ENCODE data around the gene VGF.
"Not testable (repeated sequence)": the region's sequence is repeated elsewhere in the genome, so short reads cannot be mapped to it uniquely, and the experiment has no call there.

VGF gene

DNA sequence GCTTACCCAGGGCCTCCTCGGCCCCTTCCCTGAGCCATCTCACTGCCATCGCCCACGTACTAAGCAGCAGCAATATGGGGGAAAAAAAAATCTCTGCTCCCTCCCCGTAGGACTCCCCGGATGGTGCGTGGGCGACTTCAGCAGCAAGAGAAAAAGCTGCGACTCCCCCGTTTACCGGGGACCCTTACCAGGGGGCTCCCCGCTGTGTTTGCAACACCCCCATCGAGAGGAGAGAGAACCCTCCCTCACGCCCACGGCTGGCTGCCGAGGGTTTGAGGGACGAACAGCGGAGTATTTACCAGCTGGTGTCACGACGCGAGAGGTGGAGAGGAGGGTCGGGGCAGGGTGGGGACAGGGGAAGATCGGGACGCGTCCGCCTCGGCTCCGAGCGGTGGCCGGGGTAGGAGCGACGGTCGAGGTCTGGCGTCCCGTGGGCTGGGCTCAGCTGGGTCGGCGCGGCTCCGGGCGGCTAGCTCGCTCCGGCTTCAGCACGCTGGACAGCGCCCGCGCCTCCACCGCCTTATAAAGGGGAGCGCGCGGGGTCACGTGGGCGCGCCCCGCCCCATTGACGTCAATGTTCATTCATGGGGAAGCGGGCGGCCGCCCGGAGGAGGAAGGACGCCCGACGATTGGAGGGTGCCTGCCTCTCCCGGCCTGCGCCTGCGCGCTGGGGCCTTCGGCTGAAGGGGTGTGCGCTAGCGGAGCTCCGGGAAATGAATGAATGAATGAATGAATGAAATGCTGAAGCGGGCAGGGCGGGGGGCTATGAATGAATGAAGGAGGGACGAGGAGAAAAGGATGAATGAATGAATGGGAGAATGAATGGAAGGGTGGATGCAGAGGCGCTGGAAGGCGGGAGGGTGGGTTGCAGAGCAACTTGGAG lies at the start of gene VGF:
VGF (minus strand) TSS at position 495 of the 883 bp plus-strand sequence. CDS start 726 bp downstream, outside the sequence.
- peak; percentile 76 to 79 for DNase-seq (ENCODE audit: low read depth in 2 of 2, low spot score in 1 of 2)

DNA sequence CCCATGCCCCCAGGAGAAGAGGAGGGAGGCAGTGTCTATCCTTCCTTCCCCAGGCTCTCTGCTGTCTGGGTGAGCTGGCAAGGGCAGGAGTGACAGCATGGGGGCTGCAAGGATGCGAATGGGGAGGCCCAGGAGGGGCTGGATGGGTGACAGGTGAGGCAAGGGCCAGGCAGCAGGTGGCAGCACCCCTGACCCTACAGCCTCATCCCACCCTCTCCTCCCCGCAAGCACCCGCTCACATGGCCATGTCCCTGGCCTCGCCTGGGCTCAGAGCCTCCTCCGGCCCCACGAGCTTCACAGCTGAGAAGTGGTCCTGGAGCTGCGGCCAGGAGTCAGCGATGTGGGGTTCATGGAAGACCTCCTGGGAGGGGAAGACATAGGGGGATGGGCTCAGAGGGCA lies 46.6 kb upstream of the VGF start:
- no peak for DNase-seq (ENCODE audit: low read depth in 2 of 2, low spot score in 1 of 2)

DNA sequence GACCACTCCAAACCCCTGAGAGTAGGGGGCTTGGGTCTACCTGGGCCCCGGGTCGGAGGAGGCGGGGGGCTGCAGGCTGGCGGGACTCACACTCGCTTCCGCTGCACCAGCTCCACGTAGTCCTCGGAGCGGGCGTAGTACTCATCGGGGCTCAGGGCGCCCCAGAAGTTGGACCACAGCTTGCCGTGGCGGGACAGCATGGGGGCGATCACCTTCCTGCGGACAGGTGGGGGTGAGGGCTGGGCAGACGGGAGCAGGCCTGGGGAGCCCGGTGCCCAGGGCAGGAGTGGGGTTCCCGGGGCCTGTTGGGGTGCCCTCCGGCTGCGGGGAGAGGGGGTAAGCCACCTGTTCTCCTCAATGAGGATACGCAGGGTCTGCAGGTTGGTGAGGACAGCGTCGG lies 46.1 kb upstream of the VGF start:
- DNase-seq (ENCODE audit: low read depth in 2 of 2, low spot score in 1 of 2) = no peak

DNA sequence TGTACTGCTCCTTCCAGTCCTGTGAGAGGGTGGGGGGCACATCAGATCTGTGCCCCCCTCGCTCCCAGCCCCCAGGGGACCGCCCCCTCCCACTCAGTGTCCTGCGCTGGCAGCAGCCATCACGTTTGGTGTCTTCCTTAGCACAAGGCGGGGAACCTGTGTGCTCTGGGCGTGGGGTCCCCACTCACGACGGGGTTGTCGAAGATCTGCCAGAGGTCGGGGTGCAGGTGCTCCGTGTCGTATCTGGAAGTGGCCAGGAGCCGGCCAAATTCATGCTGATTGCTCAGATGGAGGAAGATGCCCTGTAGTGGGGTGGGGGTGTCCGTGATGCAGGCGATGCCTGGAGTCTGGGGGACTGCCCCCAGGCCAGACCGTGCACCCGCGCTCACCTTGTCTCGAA lies 44.8 kb upstream of the VGF start:
- no peak for DNase-seq (ENCODE audit: low read depth in 2 of 2, low spot score in 1 of 2)

DNA sequence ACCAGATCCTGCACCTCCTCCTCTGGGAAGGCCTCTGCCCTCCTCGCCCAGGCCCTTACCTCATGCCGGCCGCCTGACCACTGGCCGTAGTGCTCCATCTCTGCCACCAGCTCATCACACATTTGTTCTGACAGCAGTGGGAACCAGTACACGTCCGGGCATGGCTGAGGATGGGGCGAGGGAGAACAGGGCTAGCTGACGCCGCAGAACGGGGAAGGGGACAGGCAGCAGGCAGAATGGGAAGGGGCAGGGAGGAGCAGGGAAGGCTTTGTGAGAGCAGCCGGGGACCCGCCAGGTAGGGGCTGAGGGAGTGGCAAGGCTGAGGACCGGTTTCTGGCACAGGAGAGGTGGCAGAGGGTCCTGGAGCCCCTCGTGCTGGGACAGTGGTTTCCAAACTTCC lies 43.4 kb upstream of the VGF start:
- no peak for DNase-seq (ENCODE audit: low read depth in 2 of 2, low spot score in 1 of 2)

DNA sequence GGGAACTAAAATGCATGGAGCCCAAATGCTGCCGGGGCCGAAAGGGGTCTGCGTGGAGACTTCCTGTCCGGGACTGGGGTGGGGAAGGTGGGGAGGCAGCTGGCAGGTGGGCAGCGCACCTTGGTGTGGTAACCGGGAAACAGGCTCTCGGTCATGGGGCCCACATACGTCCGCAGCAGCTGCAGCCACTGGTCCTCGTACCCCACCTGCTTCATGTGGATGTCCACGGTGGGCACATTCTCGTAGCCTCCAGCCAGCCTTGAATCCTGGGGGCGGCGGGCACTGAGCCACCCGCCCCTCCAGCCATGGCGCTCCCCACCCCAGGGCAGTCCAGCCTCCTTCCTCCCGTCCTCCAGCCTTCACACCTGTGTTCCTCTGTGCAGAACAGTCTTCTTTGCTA lies 42.1 kb upstream of the VGF start:
- no peak for DNase-seq (ENCODE audit: low read depth in 2 of 2, low spot score in 1 of 2)

DNA sequence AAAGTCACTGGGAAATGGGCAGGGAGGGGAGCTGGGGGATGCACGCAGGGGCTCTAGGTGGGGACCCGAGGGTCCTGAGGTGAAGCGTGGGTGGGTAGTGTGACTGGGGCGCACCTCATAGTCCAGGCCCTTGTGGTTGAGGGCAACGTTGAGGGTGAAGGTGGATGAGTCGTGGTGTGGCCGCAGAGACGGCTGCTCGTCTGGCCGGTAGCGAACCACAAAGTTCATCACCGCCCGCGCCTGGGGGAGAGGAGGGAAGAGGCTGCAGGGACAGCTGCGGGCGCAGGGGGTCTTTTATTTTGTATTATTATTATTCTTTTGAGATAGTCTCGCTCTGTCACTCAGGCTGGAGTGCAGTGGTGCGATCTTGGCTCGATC lies 41.3 kb upstream of the VGF start:
- no peak for DNase-seq (ENCODE audit: low read depth in 2 of 2, low spot score in 1 of 2)

DNA sequence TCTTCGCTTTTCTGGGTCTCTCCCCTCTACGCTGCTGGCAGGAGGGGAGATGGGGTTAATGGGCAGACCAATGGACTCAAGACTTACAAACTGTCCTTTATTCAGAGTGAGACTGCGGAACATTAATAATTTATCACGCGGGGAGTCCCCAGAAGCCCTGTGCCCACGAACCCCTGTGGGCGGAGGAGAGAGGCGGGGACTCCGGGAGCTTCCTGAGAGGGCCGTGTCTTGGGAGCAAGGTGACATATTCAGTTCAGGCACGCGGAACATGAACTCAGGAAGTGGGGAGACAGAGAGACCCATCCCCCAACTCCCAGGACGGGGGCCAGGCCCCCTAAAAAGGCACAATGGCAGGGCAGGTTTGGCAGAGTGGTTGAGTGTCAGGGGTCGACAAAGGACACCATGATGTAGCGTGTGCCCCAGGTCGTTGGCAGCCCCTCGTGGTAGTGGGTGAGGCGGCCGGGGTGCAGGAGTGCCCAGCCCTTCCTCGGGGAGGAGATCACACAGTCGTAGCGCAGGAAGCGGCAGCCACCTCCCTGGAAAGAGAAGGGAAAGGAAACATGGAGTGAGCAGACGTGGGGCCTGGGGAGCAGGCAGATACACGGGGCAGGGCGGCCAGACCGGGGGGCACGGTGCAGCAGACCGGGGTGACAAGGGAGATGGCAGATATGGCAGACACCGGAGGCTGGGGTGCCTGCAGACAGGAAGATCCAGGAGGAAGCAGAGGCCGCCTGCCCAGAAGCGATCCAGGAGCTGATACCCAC lies 40.7 kb upstream of the VGF start:
- no peak for DNase-seq (ENCODE audit: low read depth in 2 of 2, low spot score in 1 of 2)

DNA sequence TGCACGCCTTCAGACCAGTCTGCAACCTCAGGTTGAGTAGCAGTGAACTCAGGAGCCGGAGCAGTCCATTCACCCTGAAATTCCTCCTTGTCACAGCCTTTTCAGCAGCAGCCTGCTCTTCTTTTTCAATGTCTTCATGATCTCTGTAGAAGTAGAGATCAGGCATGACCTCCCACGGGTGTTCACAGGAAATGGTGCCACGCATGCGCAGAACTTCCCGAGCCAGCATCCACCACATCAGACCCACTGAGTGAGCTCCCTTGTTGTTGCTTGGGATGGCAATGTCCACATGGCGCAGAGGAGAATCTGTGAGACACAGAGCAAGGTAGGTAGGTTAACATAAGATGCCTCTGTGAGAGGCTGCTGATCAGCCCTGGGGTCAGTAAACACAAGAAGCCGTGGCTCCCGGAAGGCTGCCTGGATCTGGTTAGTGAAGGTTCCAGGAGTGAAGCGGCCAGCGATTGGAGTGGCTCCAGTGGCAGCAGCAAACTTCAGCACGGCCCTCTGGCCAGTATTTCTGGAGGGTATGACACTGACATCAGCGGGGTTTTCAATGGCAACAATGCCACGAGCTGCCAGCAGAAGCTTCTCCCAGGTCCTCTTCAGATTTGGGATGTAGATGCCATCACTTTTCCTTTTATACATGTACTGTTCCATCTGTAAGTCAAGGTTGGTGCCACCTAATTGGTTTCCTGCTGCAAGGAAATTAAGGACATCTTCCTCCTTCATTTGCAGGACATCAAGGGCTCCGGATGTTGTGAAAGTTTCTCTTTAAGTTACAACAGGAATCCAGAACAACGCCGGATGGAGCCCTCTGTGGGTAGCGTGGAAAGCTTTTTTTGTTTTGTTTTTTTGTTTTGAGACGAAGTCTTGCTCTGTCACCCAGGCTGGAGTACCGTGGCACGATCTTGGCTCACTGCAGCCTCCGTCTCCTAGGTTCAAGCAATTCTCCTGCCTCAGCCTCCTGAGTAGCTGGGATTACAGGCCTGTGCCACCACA lies 38.7 kb upstream of the VGF start:
- not testable (repeated sequence) for DNase-seq (ENCODE audit: low read depth in 2 of 2, low spot score in 1 of 2)

DNA sequence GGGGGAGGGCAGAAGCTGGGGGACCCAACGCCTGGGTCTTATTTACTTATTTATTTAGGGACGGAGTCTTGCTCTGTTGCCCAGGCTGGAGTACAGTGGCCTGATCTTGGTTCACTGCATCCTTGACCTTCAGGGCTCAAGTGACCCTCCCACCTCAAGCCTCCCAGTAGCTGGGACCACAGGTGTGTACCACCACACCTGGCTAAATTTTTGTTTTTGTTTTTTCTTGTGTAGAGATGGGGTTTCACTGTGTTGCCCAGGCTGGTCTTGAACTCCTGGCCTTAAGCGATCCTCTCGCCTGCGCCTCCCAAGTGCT lies 37.2 kb upstream of the VGF start:
- DNase-seq (ENCODE audit: low read depth in 2 of 2, low spot score in 1 of 2) = no peak

DNA sequence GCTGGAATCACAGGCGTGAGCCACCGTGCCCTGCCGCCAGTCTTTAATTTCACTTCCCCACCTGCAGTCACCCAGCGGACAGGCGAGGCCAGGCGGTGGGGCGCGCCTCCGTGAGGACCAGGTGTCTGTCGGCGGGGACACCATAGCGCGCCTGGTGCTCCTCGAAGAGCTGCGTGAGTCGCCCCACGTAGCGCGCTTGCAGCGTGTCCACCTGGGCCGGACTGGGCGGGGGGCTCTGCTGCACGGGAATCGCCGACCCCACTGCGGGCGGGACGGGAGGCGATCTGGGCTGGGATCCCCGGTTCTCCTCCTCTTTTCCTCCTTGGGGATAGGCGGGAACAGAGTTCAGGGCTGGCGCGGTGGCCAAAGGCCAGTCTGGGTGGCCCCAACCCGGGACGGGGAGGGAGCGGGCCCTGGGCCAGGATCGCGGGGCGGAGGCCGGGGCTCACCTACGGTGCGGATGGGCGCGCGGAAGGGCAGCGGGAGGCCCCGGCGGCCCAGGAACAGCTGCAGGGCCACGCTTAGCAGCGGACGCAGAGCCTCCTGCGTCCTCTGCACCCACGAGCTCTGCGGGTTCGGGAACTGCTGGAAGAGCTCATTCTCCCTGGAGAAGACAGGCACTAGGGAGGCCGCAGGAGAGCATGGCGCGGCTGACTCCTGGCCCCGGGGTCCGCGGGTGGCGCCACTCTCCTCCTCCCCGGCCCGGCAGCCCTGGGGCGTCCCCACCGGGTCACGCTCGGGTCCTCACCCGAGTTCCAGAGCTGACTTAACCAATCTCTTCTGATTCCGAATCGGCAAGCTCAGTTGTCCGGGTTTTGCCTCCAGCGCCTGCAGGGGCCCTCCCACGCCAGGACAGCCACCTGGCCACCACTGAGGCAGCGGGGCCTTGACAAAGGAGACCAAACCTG lies 36.6 kb upstream of the VGF start:
- DNase-seq (ENCODE audit: low read depth in 2 of 2, low spot score in 1 of 2) = no peak

DNA sequence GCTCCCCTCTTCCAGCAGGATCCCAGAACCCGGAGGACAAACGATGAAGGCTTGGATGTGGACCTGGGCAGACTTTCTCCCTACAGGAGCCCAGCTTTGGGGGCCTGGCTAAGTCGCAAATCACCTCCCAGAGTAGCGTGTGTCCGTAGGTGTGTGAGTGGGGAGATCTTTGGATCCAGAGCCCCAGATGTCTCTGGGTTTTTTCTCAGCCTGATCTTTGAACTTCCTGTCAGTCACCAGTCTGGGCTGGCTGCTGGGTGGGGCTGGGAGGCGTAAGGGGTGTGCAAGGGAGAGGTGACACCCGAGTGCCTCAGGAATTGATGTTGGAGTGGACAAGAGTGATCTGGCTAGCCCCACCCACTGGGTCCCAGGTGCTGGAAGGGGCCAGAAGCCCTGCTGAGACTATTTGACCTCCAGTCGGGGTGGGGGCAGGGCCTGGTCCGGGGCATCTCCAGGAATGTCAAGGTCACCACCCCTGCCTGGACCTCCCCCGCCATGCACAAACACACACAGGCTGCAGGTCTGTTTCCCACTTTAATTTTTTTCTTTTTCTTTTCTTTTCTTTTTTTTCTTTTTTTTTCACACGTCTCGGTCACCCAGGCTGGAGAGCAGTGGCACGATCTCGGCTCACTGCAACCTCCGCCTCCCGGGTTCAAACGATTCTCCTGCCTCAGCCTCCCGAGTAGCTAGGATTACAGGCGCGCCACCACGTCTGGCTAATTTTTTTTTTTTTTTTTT lies 35.7 kb upstream of the VGF start, which contains the start of gene MOGAT3:
MOGAT3 (minus strand) TSS at position 175 of the 738 bp plus-strand sequence. CDS start 182 bp downstream, outside the sequence.
- DNase-seq (ENCODE audit: low read depth in 2 of 2, low spot score in 1 of 2) = no peak

DNA sequence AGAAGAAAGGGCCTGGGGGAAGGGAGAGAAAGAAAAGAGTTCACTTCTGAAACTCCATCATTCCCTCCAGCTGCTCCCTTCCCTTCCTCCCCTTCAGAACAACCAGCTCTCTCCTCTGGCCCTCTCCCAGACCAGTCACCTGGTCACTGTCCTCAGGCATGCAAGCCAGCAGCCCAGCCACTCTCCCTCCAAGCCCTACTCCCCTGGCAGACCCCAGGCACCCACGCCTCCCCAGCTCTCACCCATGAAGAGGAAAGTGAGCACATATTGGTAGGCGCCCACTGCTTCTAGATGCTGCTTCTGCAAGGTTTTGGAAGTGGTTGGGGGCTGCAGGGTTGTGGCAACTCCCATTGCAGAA lies 35.1 kb upstream of the VGF start:
- DNase-seq (ENCODE audit: low read depth in 2 of 2, low spot score in 1 of 2) = no peak

DNA sequence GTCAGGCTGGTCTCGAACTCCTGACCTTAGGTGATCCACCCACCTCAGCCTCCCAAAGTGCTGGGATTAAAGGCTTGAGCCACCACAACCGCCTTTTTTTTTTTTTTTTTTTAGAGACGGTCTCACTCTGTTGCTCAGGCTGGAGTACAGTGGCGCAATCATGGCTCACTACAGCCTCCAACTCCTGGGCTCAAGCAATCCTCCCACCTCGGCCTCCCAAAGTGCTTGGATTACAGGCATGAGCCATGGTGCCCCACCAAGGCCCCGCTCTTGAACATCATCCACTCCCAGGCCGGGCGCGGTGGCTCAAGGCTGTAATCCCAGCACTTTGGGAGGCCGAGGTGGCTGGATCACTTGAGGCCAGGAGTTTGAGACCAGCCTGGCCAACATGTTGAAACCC lies 34.2 kb upstream of the VGF start:
- DNase-seq (ENCODE audit: low read depth in 2 of 2, low spot score in 1 of 2) = not testable (repeated sequence)

DNA sequence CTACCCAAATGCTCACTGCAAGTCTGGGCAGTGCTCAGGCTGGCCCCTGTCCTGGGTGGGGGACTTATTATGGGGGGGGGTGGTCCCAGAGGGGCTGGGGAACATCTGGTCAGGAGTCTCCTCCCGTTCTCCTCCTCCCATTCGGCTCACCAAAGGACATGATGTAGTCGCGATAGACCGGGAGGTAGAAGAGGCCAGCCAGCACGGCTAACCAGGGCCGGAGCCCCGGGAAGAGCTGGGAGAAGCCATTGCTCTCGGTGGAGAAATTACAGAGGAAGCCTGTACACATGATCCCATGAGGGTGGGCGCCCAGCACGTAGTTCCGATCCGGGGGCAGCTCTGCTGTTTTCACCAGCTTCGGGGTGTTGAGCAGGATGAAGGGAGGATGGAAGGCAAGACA lies 33.1 kb upstream of the VGF start:
- DNase-seq (ENCODE audit: low read depth in 2 of 2, low spot score in 1 of 2) = no peak

DNA sequence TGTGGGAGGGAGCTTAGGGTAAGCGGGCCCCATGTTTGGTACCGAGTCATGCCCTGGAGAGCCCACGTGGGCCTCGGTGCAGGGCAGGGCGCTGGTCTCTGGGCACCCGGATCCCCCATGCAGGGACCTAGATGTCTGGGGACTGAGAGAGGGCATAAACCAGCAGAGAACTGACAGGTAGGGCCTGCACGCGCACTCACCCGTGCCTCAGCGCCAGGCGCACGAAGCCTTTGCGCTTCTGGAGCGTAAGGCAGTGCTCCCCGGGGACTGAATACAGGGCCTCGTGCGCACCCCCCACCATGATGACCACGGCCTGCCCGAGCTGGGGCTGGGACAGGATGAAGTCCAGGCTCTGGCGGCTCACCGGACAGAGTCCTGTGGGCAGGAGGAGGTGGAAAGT lies 32.6 kb upstream of the VGF start:
- no peak for DNase-seq (ENCODE audit: low read depth in 2 of 2, low spot score in 1 of 2)

DNA sequence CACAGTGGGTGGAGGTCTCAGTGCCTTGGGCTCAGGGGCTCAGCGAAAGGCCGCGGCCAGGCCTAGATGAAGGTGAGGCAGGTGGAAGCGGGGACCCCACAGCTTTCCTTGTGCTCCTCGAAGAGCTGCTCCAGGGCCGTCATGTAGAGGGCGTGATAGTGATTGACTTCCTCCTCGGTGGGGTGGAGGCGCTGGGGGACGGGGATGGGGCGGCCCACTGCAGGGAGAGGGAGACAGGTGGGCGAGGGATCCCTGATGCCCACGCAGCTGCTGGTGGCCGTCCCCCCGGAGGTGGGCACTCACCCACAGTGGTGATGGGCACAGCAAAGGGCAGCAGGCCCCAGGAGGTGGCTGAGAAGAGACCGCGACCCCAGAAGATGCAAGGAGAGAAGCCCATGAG lies 30.5 kb upstream of the VGF start:
- no peak for DNase-seq (ENCODE audit: low read depth in 2 of 2, low spot score in 1 of 2)

DNA sequence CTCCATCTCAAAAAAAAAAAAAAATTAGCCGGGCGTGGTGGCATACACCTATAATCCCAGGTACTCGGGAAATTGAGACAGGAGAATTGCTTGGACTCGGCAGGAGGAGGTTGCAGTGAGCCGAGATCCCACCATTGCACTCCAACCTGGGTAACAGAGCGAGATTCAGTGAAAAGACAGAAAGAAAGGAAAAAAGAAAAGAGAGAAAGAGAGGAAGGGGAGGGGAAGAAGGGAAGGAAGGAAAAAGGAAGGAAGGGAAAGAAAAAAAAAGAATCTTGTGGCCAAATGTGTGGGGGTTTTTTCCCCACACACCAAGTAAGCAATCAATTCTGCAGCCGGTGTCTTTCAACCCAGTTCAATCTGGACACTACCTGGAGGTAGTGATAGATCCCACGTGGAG lies 23.7 kb upstream of the VGF start:
- DNase-seq (ENCODE audit: low read depth in 2 of 2, low spot score in 1 of 2) = no peak

DNA sequence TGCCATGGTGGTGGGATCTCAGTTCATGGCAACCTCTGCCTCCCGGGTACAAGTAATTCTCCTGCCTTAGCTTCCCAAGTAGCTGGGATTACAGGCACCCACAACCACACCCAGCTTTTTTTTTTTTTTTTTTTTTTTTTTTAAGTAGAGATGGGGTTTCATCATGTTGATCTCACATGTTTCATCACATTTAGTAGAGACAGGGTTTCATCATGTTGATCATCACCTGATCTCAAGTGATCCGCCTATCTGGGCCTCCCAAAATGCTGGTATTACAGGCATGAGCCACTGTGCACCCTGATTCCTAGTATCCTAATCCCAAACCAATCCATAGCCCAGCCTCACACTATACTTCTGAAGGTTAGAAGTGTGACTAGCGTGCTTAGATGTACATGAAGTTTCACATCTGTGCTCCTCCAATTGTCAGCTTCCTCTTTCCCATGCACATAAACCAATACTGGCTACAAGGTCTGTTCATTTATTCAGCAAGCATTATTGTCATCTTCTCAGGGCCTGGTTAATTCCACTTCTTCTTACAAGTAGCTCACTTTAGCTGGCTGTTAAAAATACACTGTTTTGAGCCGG lies 21.6 kb upstream of the VGF start:
- no peak for DNase-seq (ENCODE audit: low read depth in 2 of 2, low spot score in 1 of 2)

Measured in stimulated activated CD8-positive, alpha-beta memory T cell treated with anti-CD3 and anti-CD28 coated beads, Interleukin-4, amount 100 ng/mL, for 4 hours (primary cell).